HepG2 (cell line): ENCODE results near the gene CEP104. TPM values are rescaled to one million over a fixed set of nuclear protein-coding genes. Genes with fewer than 3 reads are reported as not detected.

Experiments used
- CEBPG ChIP-seq: IDR thresholded peaks from 2 replicates; pipeline ENCODE4 v1.6.1; 2016
- FOXC1 ChIP-seq: sonication (generic); formaldehyde crosslinking; IDR thresholded peaks from 2 replicates; pipeline ENCODE4 v1.8.0; 2022; ENCODE audit warnings: mild to moderate bottlenecking, missing genetic modification reagents, borderline replicate concordance
- HNRNPK ChIP-seq: fragments of 200-400 bp; formaldehyde crosslinking; IDR thresholded peaks from 2 replicates; pipeline ENCODE4 v1.6.1; 2018; ENCODE audit warnings: low read length, low read depth, moderate library complexity, mild to moderate bottlenecking; ENCODE audit not compliant: poor library complexity, severe bottlenecking
- JUND ChIP-seq: sonication (generic); formaldehyde crosslinking; IDR thresholded peaks from 2 replicates; pipeline ENCODE4 v1.8.0; 2022; ENCODE audit warnings: mild to moderate bottlenecking, missing genetic modification reagents
- NR2F1 ChIP-seq, 2 experiments: fragments of 450-650 bp in 1 of 2; formaldehyde crosslinking in 1 of 2; IDR thresholded peaks; 2 replicates each; pipeline versions ENCODE4 v1.5.0 to v1.6.1; 2016 to 2020; ENCODE audit warnings: mild to moderate bottlenecking in 1 of 2, missing compliant biosample characterization in 1 of 2, missing genetic modification reagents in 1 of 2, moderate library complexity in 1 of 2
- PHF5A ChIP-seq: IDR thresholded peaks from one replicate; pipeline ENCODE4 v1.6.1; 2018; ENCODE audit warnings: low read depth, missing genetic modification reagents; ENCODE audit not compliant: unreplicated experiment
- PRPF4 ChIP-seq: fragments of 200-400 bp; formaldehyde crosslinking; IDR thresholded peaks from 2 replicates; pipeline ENCODE4 v1.6.1; 2016; ENCODE audit warnings: low read length, low read depth; ENCODE audit not compliant: poor library complexity, severe bottlenecking
- RARA ChIP-seq: IDR thresholded peaks from 2 replicates; pipeline ENCODE4 v1.6.1; 2016; ENCODE audit warnings: missing genetic modification reagents, missing compliant biosample characterization
- RBFOX2 ChIP-seq: fragments of 200-400 bp; formaldehyde crosslinking; IDR thresholded peaks from 2 replicates; pipeline ENCODE4 v1.6.1; 2017; ENCODE audit warnings: low read depth, mild to moderate bottlenecking, low read length
- TCF7L2 ChIP-seq: IDR thresholded peaks from 2 replicates; pipeline ENCODE4 v1.6.1; 2011; ENCODE audit warnings: mild to moderate bottlenecking, low read depth, low read length, moderate library complexity
- ZNF292 ChIP-seq: sonication (generic); formaldehyde crosslinking; IDR thresholded peaks from 2 replicates; pipeline ENCODE4 v1.8.1; 2022; ENCODE audit warnings: mild to moderate bottlenecking, low read depth, missing genetic modification reagents, borderline replicate concordance
- ZNF629 ChIP-seq: sonication (generic); formaldehyde crosslinking; conservative IDR thresholded peaks from 2 replicates; pipeline ENCODE4 v1.5.0; 2020; ENCODE audit warnings: missing genetic modification reagents
- ZNF776 ChIP-seq: sonication (generic); formaldehyde crosslinking; IDR thresholded peaks from 2 replicates; pipeline ENCODE4 v1.4.0; 2020; ENCODE audit warnings: mild to moderate bottlenecking, missing genetic modification reagents
- polyA plus RNA-seq, 8 experiments: library from polyadenylated mRNA; depleted of rRNA in 3 of 8; stranded (reverse) in 7 of 8; unstranded in 1 of 8; fragments of >200 nt; fragmentation: Illumina TruSeq in 4 of 8; extraction: Trizol in 4 of 8; gene quantifications; 2 replicates each; pipeline versions ENCODE4 v1.2.1 to v1.2.3, GENCODE V29; 2011 to 2016; ENCODE audit warnings: low read depth in 4 of 8, missing spikeins in 1 of 8, mixed read lengths in 1 of 8; ENCODE audit not compliant: insufficient read depth in 1 of 8
- total RNA-seq, 5 experiments: library from RNA; depleted of rRNA; stranded (reverse); fragments of >200 nt; fragmentation: Illumina TruSeq; extraction: Trizol; gene quantifications; 2 replicates each; pipeline ENCODE4 v1.2.3, GENCODE V29; 2016; ENCODE audit warnings: low read depth in 1 of 5
- TF ChIP-seq, protein P1 (sequence below): sonication (generic); formaldehyde crosslinking; IDR thresholded peaks from 2 replicates; pipeline ENCODE4 v1.5.0; 2020; ENCODE audit warnings: missing genetic modification reagents
- TF ChIP-seq, protein P2 (sequence below): sonication (generic); formaldehyde crosslinking; IDR thresholded peaks from 2 replicates; pipeline ENCODE4 v1.8.0; 2022; ENCODE audit warnings: mild to moderate bottlenecking, missing genetic modification reagents, moderate library complexity
- TF ChIP-seq, protein P3 (sequence below): sonication (generic); formaldehyde crosslinking; IDR thresholded peaks from 2 replicates; pipeline ENCODE4 v1.8.0; 2022; ENCODE audit warnings: mild to moderate bottlenecking, missing genetic modification reagents
- TF ChIP-seq, protein P4 (sequence below): sonication (generic); formaldehyde crosslinking; IDR thresholded peaks from 2 replicates; pipeline ENCODE4 v1.5.0; 2020; ENCODE audit warnings: missing genetic modification reagents
- TF ChIP-seq, protein P5 (sequence below): sonication (generic); formaldehyde crosslinking; IDR thresholded peaks from 2 replicates; pipeline ENCODE4 v1.4.0; 2020; ENCODE audit warnings: mild to moderate bottlenecking, missing genetic modification reagents
- TF ChIP-seq, protein P6 (sequence below): sonication (generic); formaldehyde crosslinking; IDR thresholded peaks from 2 replicates; pipeline ENCODE4 v1.5.1; 2020; ENCODE audit warnings: mild to moderate bottlenecking, missing genetic modification reagents, moderate library complexity

CEP104 gene
- total and polyA plus RNA-seq, 2 of the 13 experiments (the other 11 are each of a cell fraction or from before 2014, with no cell fraction given) = 20.4 to 30.1 TPM

DNA sequence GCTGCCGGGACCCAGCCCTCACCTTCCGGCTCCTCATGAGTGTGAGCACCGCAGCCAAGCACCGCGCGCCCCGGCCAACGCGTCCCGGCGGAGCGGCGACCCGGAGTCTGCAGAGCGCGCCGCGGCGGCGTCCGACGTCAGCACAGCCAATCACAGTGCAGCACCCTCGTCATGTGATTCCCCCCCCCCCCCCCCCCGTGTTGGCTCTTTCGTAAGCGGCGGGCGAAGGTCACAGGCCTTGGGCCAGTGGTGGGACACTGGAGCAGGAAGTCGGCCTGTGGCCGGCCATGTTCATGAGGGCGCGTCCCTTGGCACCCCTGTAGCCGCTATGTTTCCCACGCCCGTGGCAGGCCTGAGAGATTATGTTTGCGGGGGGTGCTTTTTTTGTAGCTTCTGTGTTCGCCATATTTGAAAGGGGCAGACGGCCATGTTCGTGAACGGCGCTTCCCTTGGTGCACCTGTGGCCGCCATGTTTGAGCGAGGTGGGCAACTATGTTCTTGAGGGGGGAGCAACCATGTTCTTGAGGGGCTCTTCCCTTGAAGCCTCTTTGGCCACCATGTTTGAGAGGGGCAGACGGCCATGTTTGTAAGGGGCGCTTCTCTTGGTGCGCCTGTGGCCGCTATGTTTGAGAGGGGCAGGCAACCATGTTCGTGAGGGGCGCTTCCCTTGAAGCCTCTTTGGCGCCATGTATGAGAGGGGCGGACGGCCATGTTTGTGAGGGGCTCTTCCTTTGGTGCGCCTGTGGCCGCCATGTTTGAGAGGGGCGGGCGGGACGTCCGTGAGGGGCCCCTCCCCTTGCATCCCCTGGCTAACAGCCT, 43.3 kb upstream of the CEP104 start, which contains the start of gene C1orf174 (continued):
- TF ChIP-seq, protein P1, sequence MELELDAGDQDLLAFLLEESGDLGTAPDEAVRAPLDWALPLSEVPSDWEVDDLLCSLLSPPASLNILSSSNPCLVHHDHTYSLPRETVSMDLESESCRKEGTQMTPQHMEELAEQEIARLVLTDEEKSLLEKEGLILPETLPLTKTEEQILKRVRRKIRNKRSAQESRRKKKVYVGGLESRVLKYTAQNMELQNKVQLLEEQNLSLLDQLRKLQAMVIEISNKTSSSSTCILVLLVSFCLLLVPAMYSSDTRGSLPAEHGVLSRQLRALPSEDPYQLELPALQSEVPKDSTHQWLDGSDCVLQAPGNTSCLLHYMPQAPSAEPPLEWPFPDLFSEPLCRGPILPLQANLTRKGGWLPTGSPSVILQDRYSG (CRISPR knock-in tag) = peak; percentile 22; the same call in 1 of the 2 replicates
- TF ChIP-seq TCF7L2 (no peak), ZNF629 (CRISPR knock-in tag) (no peak), RARA (CRISPR knock-in tag) (0 out of 2 replicates have a peak, but pooled peaks have one; percentile 15), HNRNPK (peak; percentile 99), ZNF292 (no peak), ZNF776 (no peak), PHF5A (CRISPR knock-in tag) (peak; percentile 58), FOXC1 (CRISPR knock-in tag) (no peak), CEBPG (CRISPR knock-in tag) (peak; percentile 56), JUND (no peak), PRPF4 (no peak), NR2F1 (CRISPR knock-in tag; IDR thresholded peaks at IDR 0.05) (peak in 1 of 2 experiments; percentile 80; a peak in 2 of 4 replicates), RBFOX2 (peak; percentile 88)
- TF ChIP-seq, protein P2, sequence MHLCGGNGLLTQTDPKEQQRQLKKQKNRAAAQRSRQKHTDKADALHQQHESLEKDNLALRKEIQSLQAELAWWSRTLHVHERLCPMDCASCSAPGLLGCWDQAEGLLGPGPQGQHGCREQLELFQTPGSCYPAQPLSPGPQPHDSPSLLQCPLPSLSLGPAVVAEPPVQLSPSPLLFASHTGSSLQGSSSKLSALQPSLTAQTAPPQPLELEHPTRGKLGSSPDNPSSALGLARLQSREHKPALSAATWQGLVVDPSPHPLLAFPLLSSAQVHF (CRISPR knock-in tag) = no peak
- TF ChIP-seq, protein P3, sequence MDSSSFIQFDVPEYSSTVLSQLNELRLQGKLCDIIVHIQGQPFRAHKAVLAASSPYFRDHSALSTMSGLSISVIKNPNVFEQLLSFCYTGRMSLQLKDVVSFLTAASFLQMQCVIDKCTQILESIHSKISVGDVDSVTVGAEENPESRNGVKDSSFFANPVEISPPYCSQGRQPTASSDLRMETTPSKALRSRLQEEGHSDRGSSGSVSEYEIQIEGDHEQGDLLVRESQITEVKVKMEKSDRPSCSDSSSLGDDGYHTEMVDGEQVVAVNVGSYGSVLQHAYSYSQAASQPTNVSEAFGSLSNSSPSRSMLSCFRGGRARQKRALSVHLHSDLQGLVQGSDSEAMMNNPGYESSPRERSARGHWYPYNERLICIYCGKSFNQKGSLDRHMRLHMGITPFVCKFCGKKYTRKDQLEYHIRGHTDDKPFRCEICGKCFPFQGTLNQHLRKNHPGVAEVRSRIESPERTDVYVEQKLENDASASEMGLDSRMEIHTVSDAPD (CRISPR knock-in tag) = peak; percentile 59; the same call in 1 of the 2 replicates
- TF ChIP-seq, protein P4, sequence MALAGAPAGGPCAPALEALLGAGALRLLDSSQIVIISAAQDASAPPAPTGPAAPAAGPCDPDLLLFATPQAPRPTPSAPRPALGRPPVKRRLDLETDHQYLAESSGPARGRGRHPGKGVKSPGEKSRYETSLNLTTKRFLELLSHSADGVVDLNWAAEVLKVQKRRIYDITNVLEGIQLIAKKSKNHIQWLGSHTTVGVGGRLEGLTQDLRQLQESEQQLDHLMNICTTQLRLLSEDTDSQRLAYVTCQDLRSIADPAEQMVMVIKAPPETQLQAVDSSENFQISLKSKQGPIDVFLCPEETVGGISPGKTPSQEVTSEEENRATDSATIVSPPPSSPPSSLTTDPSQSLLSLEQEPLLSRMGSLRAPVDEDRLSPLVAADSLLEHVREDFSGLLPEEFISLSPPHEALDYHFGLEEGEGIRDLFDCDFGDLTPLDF (CRISPR knock-in tag) = peak; percentile 87
- TF ChIP-seq, protein P5, sequence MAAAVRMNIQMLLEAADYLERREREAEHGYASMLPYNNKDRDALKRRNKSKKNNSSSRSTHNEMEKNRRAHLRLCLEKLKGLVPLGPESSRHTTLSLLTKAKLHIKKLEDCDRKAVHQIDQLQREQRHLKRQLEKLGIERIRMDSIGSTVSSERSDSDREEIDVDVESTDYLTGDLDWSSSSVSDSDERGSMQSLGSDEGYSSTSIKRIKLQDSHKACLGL (CRISPR knock-in tag) = no peak
- TF ChIP-seq, protein P6, sequence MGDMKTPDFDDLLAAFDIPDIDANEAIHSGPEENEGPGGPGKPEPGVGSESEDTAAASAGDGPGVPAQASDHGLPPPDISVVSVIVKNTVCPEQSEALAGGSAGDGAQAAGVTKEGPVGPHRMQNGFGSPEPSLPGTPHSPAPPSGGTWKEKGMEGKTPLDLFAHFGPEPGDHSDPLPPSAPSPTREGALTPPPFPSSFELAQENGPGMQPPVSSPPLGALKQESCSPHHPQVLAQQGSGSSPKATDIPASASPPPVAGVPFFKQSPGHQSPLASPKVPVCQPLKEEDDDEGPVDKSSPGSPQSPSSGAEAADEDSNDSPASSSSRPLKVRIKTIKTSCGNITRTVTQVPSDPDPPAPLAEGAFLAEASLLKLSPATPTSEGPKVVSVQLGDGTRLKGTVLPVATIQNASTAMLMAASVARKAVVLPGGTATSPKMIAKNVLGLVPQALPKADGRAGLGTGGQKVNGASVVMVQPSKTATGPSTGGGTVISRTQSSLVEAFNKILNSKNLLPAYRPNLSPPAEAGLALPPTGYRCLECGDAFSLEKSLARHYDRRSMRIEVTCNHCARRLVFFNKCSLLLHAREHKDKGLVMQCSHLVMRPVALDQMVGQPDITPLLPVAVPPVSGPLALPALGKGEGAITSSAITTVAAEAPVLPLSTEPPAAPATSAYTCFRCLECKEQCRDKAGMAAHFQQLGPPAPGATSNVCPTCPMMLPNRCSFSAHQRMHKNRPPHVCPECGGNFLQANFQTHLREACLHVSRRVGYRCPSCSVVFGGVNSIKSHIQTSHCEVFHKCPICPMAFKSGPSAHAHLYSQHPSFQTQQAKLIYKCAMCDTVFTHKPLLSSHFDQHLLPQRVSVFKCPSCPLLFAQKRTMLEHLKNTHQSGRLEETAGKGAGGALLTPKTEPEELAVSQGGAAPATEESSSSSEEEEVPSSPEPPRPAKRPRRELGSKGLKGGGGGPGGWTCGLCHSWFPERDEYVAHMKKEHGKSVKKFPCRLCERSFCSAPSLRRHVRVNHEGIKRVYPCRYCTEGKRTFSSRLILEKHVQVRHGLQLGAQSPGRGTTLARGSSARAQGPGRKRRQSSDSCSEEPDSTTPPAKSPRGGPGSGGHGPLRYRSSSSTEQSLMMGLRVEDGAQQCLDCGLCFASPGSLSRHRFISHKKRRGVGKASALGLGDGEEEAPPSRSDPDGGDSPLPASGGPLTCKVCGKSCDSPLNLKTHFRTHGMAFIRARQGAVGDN (CRISPR knock-in tag) = peak; percentile 74
